Breast epithelium (tissue), 3 donors: Measurements from ENCODE around the gene BRINP2.

Source experiments
- POLR2A ChIP-seq: fragments of 450-650 bp; IDR thresholded peaks from one replicate; pipeline ENCODE4 v1.6.1; 2016; ENCODE audit warnings: antibody characterized with exemption, mild to moderate bottlenecking, moderate library complexity
- POLR2AphosphoS5 ChIP-seq, 3 donors: sonication (generic); formaldehyde crosslinking; IDR thresholded peaks; one replicate each; pipeline ENCODE4 v1.6.1; 2017; ENCODE audit warnings: antibody characterized with exemption in 3 of 3

DNA sequence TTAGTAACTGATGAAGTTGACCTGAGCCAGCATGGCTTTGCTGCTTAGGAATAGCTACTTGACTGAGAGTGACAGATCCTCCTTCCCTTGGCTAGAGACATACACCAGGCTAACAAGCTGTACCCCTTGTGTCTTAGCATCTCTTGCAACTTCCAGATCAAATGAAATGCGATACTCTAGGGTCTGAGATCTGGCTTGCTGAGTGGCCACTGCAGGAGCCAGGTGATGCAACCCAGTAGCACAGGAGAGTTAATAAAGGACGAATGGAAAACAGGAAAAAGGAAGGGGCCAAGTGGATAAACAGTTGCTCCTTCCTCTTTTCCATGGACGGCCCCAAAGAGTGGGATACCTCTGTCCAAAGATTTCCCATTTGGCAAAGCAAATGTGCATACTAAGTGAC is 44.5 kb upstream of the BRINP2 start:
- no peak for TF ChIP-seq POLR2A
- TF ChIP-seq POLR2AphosphoS5 (IDR thresholded peaks at IDR 0.05), result no peak
